T-helper 2 cell treated with Interferon-gamma antibody and Interleukin-4, amounts not matched to agents 5 μg/mL and 100 μg/mL, for 36 hours (primary cell): ENCODE results near the gene BRCA1.
A peak's percentile ranks its signal among the peaks of the same experiment; 100 is the strongest.
"Not testable (repeated sequence)": the region's sequence is repeated elsewhere in the genome, so short reads cannot be mapped to it uniquely, and the experiment has no call there.

Experiments
- DNase-seq: peaks from one replicate; pipeline ENCODE4 v3.0.0; 2021; ENCODE audit warnings: low spot score
- H3K27ac Mint-ChIP-seq: one replicate; pipeline ENCODE4 v1.8.0; 2021; ENCODE audit warnings: mild to moderate bottlenecking, mixed read lengths
- H3K27me3 Mint-ChIP-seq: one replicate; pipeline ENCODE4 v1.8.0; 2021; ENCODE audit warnings: low read depth, mixed read lengths
- H3K36me3 Mint-ChIP-seq: one replicate; pipeline ENCODE4 v1.8.0; 2021; ENCODE audit warnings: low read depth, mixed read lengths
- H3K4me1 Mint-ChIP-seq: one replicate; pipeline ENCODE4 v1.8.0; 2021; ENCODE audit warnings: low read depth, mixed read lengths
- H3K4me3 Mint-ChIP-seq: one replicate; pipeline ENCODE4 v1.8.0; 2022; ENCODE audit warnings: mild to moderate bottlenecking, moderate library complexity, mixed read lengths
- H3K9me3 Mint-ChIP-seq: one replicate; pipeline ENCODE4 v1.8.0; 2021; ENCODE audit warnings: mixed read lengths

BRCA1 gene

GRCh38 chr17:43000894-43001293 lies 124.3 kb downstream of the BRCA1 start:
- H3K9me3 Mint-ChIP-seq, H3K27me3 Mint-ChIP-seq, DNase-seq, H3K27ac Mint-ChIP-seq, H3K4me3 Mint-ChIP-seq: not testable (repeated sequence)
- Mint-ChIP-seq H3K36me3 (peaks cover 46% of the 10 kb centered on the region), H3K4me1 (peaks cover 24% of the 10 kb centered on the region)

- DNase-seq, result no peak
- Mint-ChIP-seq H3K4me3 (peak overlapping the region; percentile 96), H3K36me3 (peaks cover 49% of the 10 kb centered on the region), H3K9me3 (no peaks in the 10 kb centered on the region), H3K4me1 (peaks cover 24% of the 10 kb centered on the region), H3K27ac (peak overlapping the region; percentile 99), H3K27me3 (no peaks in the 10 kb centered on the region)
Observed at GRCh38 chr17:42999003-42999525, 126.1 kb downstream of the BRCA1 start.

GRCh38 chr17:42997984-42998938 lies 126.9 kb downstream of the BRCA1 start, which contains the start of gene RPL27:
RPL27 (plus strand) TSS chr17:42998419; CDS start chr17:42998751, 332 bp downstream.
- DNase-seq, result peak; percentile 97
- H3K4me1 Mint-ChIP-seq, result peaks cover 24% of the 10 kb centered on the region
- H3K27ac Mint-ChIP-seq, result peak within 1 kb of the TSS; percentile 99
- peaks cover 47% of the 10 kb centered on the region for H3K36me3 Mint-ChIP-seq
- no peaks in the 10 kb centered on the region for H3K27me3 Mint-ChIP-seq
- H3K4me3 Mint-ChIP-seq, result peak within 1 kb of the TSS; percentile 96
- no peaks in the 10 kb centered on the region for H3K9me3 Mint-ChIP-seq

- H3K4me3 Mint-ChIP-seq, result peak overlapping the region; percentile 96
- H3K4me1 Mint-ChIP-seq, result peaks cover 24% of the 10 kb centered on the region
- H3K36me3 Mint-ChIP-seq, result peaks cover 43% of the 10 kb centered on the region
Observed at GRCh38 chr17:42997390-42997983, 127.7 kb downstream of the BRCA1 start.

More at GRCh38 chr17:42997390-42997983, 127.7 kb downstream of the BRCA1 start:
- no peaks in the 10 kb centered on the region for H3K27me3 Mint-ChIP-seq
- no peak for DNase-seq
- H3K9me3 Mint-ChIP-seq, result no peaks in the 10 kb centered on the region
- H3K27ac Mint-ChIP-seq, result peak overlapping the region; percentile 99
